Fibroblast of pulmonary artery (primary cell): ENCODE results near the gene INAFM2.
A peak's percentile ranks its signal among the peaks of the same experiment; 100 is the strongest.

Experiments
- DNase-seq: peaks from one replicate; pipeline ENCODE4 v3.0.0-alpha.2; 2010; ENCODE audit warnings: low read depth
- H3K4me3 ChIP-seq: replicated peaks from 2 replicates; pipeline ENCODE4 v1.5.1; 2011; ENCODE audit warnings: low read depth, mild to moderate bottlenecking, control low read depth, low read length, moderate library complexity
- TF ChIP-seq, protein P1 (sequence below): IDR thresholded peaks from 2 replicates; pipeline ENCODE4 v1.5.1; 2011; ENCODE audit warnings: mild to moderate bottlenecking, control low read depth, low read length, inconsistent platforms; ENCODE audit errors: missing control alignments

The INAFM2 gene

DNA sequence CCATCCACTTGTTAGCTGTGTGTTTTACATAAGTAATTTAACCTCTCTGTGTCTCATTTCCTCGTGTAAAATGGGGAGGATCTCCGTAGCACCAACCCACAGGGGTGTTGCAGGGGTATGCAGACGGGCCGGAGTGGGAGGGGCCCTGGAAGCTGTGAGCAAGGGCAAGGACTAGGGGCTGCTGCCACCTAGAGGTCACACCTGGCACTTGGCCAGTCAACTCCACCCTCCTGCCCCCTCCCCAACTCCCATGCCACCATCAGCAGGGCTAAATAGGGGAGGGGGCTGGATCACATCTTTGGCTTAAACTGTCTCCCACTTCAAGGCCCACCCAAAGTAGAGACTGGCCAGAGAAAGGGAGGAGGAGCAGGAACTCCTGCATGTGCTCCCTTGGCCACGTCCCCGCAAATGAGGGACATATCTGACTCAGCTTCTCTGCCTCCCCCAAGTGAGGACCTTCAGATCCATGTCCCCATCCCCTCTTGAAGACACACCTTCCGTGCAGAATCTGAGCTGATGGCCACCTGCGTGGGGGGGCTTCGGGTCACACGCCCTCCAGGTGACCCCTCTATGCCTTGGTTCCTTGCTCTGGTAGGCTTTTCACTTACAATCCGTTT, 14.7 kb downstream of the INAFM2 start:
- peak overlapping the region; percentile 8 for H3K4me3 ChIP-seq
- DNase-seq = peak; percentile 75
- TF ChIP-seq, protein P1, sequence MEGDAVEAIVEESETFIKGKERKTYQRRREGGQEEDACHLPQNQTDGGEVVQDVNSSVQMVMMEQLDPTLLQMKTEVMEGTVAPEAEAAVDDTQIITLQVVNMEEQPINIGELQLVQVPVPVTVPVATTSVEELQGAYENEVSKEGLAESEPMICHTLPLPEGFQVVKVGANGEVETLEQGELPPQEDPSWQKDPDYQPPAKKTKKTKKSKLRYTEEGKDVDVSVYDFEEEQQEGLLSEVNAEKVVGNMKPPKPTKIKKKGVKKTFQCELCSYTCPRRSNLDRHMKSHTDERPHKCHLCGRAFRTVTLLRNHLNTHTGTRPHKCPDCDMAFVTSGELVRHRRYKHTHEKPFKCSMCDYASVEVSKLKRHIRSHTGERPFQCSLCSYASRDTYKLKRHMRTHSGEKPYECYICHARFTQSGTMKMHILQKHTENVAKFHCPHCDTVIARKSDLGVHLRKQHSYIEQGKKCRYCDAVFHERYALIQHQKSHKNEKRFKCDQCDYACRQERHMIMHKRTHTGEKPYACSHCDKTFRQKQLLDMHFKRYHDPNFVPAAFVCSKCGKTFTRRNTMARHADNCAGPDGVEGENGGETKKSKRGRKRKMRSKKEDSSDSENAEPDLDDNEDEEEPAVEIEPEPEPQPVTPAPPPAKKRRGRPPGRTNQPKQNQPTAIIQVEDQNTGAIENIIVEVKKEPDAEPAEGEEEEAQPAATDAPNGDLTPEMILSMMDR = peak; percentile 68

DNA sequence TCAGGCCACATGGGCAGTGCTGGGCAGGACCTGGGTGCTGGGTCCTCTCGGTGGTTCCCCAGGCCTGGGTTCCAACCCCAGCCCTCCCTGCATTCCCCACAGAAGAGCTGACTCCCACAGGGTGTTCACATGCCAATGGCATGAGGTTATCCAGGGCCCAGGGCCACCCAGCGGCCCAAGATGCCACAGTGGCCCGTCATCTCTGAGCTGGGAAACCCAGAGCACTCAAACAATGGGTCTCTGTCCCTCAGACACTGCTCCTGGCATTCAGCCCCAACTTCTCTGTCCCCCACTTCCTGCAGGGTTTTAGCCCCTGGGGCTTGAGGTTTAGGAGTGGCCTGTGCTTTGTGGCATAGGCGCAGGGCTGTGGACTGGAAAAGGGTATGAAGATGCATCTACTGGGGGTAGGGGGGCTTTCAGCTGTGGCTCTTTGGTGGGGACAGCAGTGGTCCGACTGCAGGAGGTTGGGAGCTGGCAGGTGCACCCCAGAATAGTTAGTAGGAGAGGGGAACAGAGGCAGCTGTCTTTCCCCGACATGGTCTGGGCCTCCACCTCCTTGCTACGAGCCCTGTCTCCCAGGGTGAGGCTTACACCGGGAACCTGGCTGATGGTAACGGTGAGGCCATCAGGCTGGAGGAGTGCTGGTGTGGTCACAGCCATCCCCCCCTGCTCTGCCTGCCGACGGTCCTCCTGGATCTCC, 15.6 kb downstream of the INAFM2 start:
- peak overlapping the region; percentile 53 for H3K4me3 ChIP-seq
- TF ChIP-seq, protein P1 = no peak
- peak; percentile 85 for DNase-seq

DNA sequence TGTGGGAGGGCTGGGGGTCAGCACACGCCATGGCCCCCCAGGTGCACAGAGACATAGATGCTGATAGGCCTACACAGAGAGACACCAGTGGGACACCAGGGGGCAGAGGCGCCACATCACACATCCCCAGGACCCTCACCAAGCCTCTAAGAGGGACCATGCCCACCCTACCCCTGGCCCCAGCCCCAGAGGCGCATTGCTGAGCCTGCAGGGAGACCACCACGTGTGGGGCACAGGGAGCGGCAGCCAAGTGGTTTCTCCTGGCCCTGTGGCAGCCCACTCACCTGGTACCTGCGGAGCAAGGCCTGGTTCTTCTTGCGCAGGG, 16.1 kb downstream of the INAFM2 start:
- DNase-seq = no peak
- H3K4me3 ChIP-seq = peak overlapping the region; percentile 53

DNA sequence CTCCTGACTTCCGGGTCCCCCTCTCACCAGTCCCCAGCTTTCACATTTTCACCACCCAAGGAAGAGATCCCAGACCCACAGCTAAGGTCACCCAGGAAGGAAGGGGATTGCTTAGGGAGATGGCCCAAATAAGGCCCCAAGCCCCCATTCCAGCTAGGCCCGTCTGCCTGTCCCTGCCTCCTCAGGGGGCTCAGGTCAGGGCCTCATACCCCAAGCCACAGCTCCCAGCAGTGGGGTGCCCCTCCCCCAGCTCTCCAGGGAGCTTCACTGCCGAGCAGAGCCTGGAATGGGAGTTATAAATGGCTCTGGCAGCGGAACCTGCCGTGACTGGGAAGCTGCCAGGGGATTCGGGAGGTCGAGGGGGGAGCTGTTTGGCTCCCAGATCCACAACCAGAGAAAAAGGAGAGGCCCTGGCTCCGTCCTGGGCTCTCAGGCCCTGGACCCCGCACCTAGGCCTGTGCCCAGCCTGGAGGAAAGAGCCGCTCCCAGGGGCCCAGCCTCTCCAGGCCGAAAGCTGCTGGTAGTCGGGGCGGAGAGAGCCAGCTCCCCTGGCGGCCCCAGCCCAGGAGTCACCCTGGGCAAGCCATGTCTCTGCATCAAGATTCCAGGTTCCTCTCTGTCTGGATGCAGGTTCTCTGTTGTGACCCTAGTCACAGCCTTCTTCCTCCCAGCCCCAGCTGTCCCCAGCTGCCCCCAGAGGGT, 16.7 kb downstream of the INAFM2 start:
- peak overlapping the region; percentile 53 for H3K4me3 ChIP-seq
- TF ChIP-seq, protein P1 = no peak
- DNase-seq = peak; percentile 82

More for the DNA sequence above, 16.1 kb downstream of the INAFM2 start:
- TF ChIP-seq, protein P1 = peak; percentile 28

DNA sequence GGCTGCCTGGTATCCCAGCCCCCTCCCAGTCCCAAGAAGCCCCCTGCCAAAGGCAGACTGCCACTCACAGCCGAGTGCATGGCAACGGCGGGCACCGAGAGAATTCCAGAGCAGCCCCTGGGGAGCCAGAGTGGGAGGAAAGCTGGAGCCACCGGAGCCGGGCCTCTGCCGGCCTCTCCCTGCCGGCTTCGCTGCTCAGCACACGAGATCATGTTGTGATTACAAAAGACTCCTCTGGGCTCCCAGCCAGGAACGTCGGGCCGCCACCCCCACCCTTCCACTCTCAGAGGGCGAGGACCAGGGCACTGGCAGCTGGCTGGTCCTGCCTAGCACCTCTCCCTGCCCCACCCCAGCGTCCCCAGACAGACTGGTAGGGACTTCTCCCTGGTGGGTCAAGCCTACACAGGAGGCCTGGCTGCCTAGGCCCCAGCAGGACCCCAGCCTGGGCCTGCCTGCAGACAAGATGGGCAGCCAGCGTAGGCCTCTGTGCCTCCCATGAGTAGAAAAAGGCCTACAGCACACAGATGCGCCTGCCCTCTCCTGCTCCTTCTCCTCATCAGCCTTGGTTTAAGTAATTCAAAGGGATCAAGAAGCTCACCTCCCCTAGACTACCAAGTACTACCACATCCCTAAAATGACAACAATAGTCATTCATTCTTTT, 17.4 kb downstream of the INAFM2 start, which contains the start of gene CCDC9B:
TSS of gene CCDC9B (minus strand) at position 200 of the 661 bp plus-strand sequence. CDS start at position 80, 120 bp downstream.
- TF ChIP-seq, protein P1 = no peak
- peak; percentile 91 for DNase-seq
- H3K4me3 ChIP-seq = peak within 1 kb of the TSS; percentile 53

DNA sequence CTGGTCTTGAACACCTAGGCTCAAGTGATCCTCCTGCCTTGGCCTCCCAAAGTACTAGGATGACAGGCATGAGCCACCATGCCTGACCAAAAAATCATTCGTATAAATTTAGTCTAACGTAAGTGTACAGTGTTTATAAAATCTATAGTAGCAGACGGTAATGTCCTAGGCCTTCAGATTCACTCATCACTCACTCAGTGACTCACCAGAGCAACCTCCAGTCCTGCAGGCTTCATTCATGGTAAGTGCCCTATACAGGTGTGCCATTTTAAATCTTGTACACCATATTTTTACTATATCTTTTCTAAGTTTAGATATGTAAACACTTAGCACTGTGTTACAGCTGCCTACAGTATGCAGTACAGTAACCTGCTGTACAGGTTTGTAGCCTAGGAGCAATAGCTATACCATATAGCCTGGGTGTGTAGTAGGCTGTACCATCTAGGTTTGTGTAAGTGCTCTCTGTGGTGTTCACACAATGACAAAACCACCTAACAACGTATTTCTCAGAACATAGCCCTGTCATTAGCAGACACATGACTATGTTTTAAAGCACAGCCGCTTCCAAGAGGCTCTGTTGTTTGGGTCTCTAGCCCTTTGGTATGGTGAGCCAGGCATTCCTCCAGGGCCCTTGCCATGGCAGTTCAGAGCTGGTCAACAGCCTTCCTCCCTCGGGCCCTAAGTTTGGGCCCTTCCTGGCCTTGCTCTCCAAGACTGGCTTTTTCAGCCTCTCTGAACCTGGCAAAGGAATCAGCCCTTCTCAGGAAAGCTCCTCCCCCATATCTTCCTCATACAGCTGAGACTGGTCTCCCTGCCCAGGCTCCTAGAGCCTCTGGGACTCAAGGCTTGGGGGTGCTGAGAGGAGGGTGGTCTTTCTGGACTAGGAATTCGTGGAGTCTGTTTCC, 19.2 kb downstream of the INAFM2 start:
- no peak overlapping the region for H3K4me3 ChIP-seq
- TF ChIP-seq, protein P1 = no peak
- DNase-seq = peak; percentile 52
